Liver (tissue), 3 donors: ENCODE measurements around the gene WDR90.

Experiments used
- ATF3 ChIP-seq: IDR thresholded peaks from 2 replicates; pipeline ENCODE4 v1.6.1; 2016; ENCODE audit warnings: antibody characterized with exemption
- CTCF ChIP-seq: fragments of 150-350 bp; IDR thresholded peaks from 2 replicates; pipeline ENCODE4 v1.5.1; 2017; ENCODE audit warnings: improper control_type of control experiment, low read depth, low read length; ENCODE audit not compliant: missing input control
- GABPA ChIP-seq, 2 donors: IDR thresholded peaks in 1 of 2; conservative IDR thresholded peaks in 1 of 2; 2 replicates each; pipeline ENCODE4 v1.6.1; 2016; ENCODE audit warnings: antibody characterized with exemption in 2 of 2, mild to moderate bottlenecking in 1 of 2, moderate library complexity in 1 of 2
- JUND ChIP-seq, 2 donors: IDR thresholded peaks; 2 replicates each; pipeline ENCODE4 v1.6.1; 2016; ENCODE audit warnings: antibody characterized with exemption in 2 of 2
- RAD21 ChIP-seq, 2 donors: IDR thresholded peaks; 2 replicates each; pipeline ENCODE4 v1.6.1; 2016; ENCODE audit warnings: antibody characterized with exemption in 2 of 2, mild to moderate bottlenecking in 2 of 2
- RXRA ChIP-seq, 2 donors: IDR thresholded peaks; 2 replicates each; pipeline ENCODE4 v1.6.1; 2017 to 2018; ENCODE audit warnings: antibody characterized with exemption in 2 of 2, mild to moderate bottlenecking in 1 of 2
- TAF1 ChIP-seq: conservative IDR thresholded peaks from 2 replicates; pipeline ENCODE4 v1.6.1; 2016; ENCODE audit warnings: antibody characterized with exemption, mild to moderate bottlenecking
- donor health status: healthy.
- donor health status: healthy.

GRCh38 chr16:694863-695354 lies 45.7 kb downstream of the WDR90 start:
- no peak for TF ChIP-seq CTCF
- TF ChIP-seq TAF1: no peak
- no peak for TF ChIP-seq JUND (IDR thresholded peaks at IDR 0.05)
- no peak for TF ChIP-seq RXRA (IDR thresholded peaks at IDR 0.05)
- no peak for TF ChIP-seq ATF3
- TF ChIP-seq RAD21 (IDR thresholded peaks at IDR 0.05): no peak
- no peak for TF ChIP-seq GABPA (IDR thresholded peaks at IDR 0.05 in 1 of 2, conservative IDR thresholded peaks at IDR 0.05 in 1 of 2)
